Measurements from ENCODE around the gene CIRBP. TPM values are rescaled to one million over a fixed set of nuclear protein-coding genes. Genes with fewer than 3 reads are reported as not detected.
A peak's percentile ranks its signal among the peaks of the same experiment; 100 is the strongest.

CIRBP gene
- total RNA-seq, 1 donor from 2014 or later = 352 TPM

GRCh38 chr19:1250437-1251260 lies 18.5 kb upstream of the CIRBP start:
- H3K27me3 ChIP-seq (ENCODE audit: low read depth) = no peaks in the 10 kb centered on the region
- ATAC-seq = no peak
- peak overlapping the region; percentile 77 for H3K4me3 ChIP-seq
- TF ChIP-seq CTCF (IDR thresholded peaks at IDR 0.05) = no peak
- peak overlapping the region; percentile 98 for H3K27ac ChIP-seq
- intact Hi-C loops (cut with DNase I) = no loop called here
- peak; percentile 84 for DNase-seq
- H3K36me3 ChIP-seq = peaks cover 31% of the 10 kb centered on the region
- no peaks in the 10 kb centered on the region for H3K9me3 ChIP-seq
- H3K4me1 ChIP-seq = peaks cover 51% of the 10 kb centered on the region

- H3K27ac ChIP-seq = peak overlapping the region; percentile 98
- TF ChIP-seq CTCF (IDR thresholded peaks at IDR 0.05) = no peak
- ATAC-seq = no peak
- H3K4me3 ChIP-seq = peak overlapping the region; percentile 77
- H3K9me3 ChIP-seq = no peaks in the 10 kb centered on the region
- H3K4me1 ChIP-seq = peaks cover 55% of the 10 kb centered on the region
- intact Hi-C loops (cut with DNase I) = no loop called here
- peaks cover 40% of the 10 kb centered on the region for H3K36me3 ChIP-seq
- peak; percentile 93 for DNase-seq
- no peaks in the 10 kb centered on the region for H3K27me3 ChIP-seq (ENCODE audit: low read depth)
These were observed 17.6 kb upstream of the CIRBP start for GRCh38 chr19:1251330-1252220.

- peak overlapping the region; percentile 98 for H3K27ac ChIP-seq
- H3K36me3 ChIP-seq = peaks cover 47% of the 10 kb centered on the region
- intact Hi-C loops (cut with DNase I) = no loop called here
- peak; percentile 58 to 61 for ATAC-seq
- DNase-seq = peak; percentile 95
- peaks cover 57% of the 10 kb centered on the region for H3K4me1 ChIP-seq
- H3K4me3 ChIP-seq = peak overlapping the region; percentile 77
- TF ChIP-seq CTCF (IDR thresholded peaks at IDR 0.05) = no peak
- no peaks in the 10 kb centered on the region for H3K9me3 ChIP-seq
- no peaks in the 10 kb centered on the region for H3K27me3 ChIP-seq (ENCODE audit: low read depth)
These were observed 16.8 kb upstream of the CIRBP start for GRCh38 chr19:1252221-1252820.

- DNase-seq (peak; percentile 95), ATAC-seq (peak; percentile 61 to 66)
- peak; percentile 22 for TF ChIP-seq CTCF (IDR thresholded peaks at IDR 0.05)
- H3K36me3 ChIP-seq = peaks cover 53% of the 10 kb centered on the region
- peaks cover 57% of the 10 kb centered on the region for H3K4me1 ChIP-seq
- H3K27ac ChIP-seq = peak overlapping the region; percentile 98
- intact Hi-C loops (cut with DNase I) = no loop called here
- H3K9me3 ChIP-seq = no peaks in the 10 kb centered on the region
- no peaks in the 10 kb centered on the region for H3K27me3 ChIP-seq (ENCODE audit: low read depth)
- H3K4me3 ChIP-seq = peak overlapping the region; percentile 77
These were observed 16.2 kb upstream of the CIRBP start for GRCh38 chr19:1252821-1253513.

Measured in lower lobe of right lung (tissue), 2 donors.